GM12878 (cell line): ENCODE results near the gene ABCB7. TPM values are rescaled to one million over a fixed set of nuclear protein-coding genes. Genes with fewer than 3 reads are reported as not detected.

Experiments used
- ATAC-seq: fragments of 200-7000 bp; cut with Tn5 transposase; 3 replicates; pipeline ENCODE4 v1.9.1; 2020; ENCODE audit warnings: mild to moderate bottlenecking, moderate library complexity
- BruUV-seq: library from RNA; stranded (reverse); fragments of 400-500 nt; replicated peaks from 2 replicates; lab custom pipeline; 2021; lab: Mats Ljungman, UMichigan
- CTCF ChIA-PET: fragments of 300-600 bp; sonication (Branson Sonifier 250); formaldehyde crosslinking; extraction: SDS; loops from one replicate; lab custom pipeline; 2021; ENCODE audit warnings: inconsistent platforms; lab: Yijun Ruan, JAX
- POLR2A ChIA-PET: fragments of 350-600 bp; formaldehyde crosslinking; extraction: SDS; loops from one replicate; lab custom pipeline; 2021; ENCODE audit warnings: inconsistent platforms; lab: Charles Lee
- RAD21 ChIA-PET: fragments of 300-600 bp; sonication (Branson Sonifier 250); formaldehyde crosslinking; loops from one replicate; lab custom pipeline; 2023; ENCODE audit warnings: antibody characterized with exemption; ENCODE audit not compliant: unreplicated experiment; lab: Charles Lee
- SMC1A ChIA-PET: fragments of 300-600 bp; sonication (Branson Sonifier 250); formaldehyde crosslinking; loops from one replicate; lab custom pipeline; 2023; ENCODE audit not compliant: unreplicated experiment, uncharacterized antibody; lab: Charles Lee
- DNase-seq: peaks from one replicate; pipeline ENCODE4 v3.0.0-alpha.2; 2011; ENCODE audit warnings: low read depth, low spot score
- FAIRE-seq: peaks from 3 replicates; lab custom pipeline; 2011; peaks lifted over from hg19 to GRCh38; lab: Jason Lieb, UNC
- H2AFZ ChIP-seq: 2 replicates; pipeline ENCODE4 v1.6.0; 2011; ENCODE audit warnings: low read depth, low read length, control low read depth; ENCODE audit not compliant: control insufficient read depth
- H3K27ac ChIP-seq: 2 replicates; pipeline ENCODE4 v1.5.1; 2011; ENCODE audit warnings: control low read depth; ENCODE audit not compliant: control insufficient read depth, insufficient read depth
- H3K27me3 ChIP-seq, 2 experiments: replicated peaks in 1 of 2; 2 replicates each; pipeline versions ENCODE4 v1.6.0 to v1.6.1; 2011; ENCODE audit warnings: low read length in 1 of 2; ENCODE audit not compliant: control insufficient read depth in 2 of 2, insufficient read depth in 2 of 2
- H3K36me3 ChIP-seq, 2 experiments: 2 replicates each; pipeline ENCODE4 v1.5.1; 2011; ENCODE audit warnings: low read length in 1 of 2; ENCODE audit not compliant: control insufficient read depth in 2 of 2, insufficient read depth in 2 of 2
- H3K4me1 ChIP-seq: 2 replicates; pipeline ENCODE4 v1.6.1; 2011; ENCODE audit warnings: mild to moderate bottlenecking, low read length, moderate library complexity, mixed read lengths; ENCODE audit not compliant: control insufficient read depth, insufficient read depth
- H3K4me2 ChIP-seq: 2 replicates; pipeline ENCODE4 v1.6.0; 2011; ENCODE audit warnings: control low read depth; ENCODE audit not compliant: control insufficient read depth, insufficient read depth
- H3K4me3 ChIP-seq: fragments of 200-600 bp; sonication (generic); 2 replicates; pipeline ENCODE4 v1.5.1; 2016
- H3K79me2 ChIP-seq: 2 replicates; pipeline ENCODE4 v1.6.0; 2011; ENCODE audit warnings: low read length; ENCODE audit not compliant: control insufficient read depth, insufficient read depth
- H3K9ac ChIP-seq: 2 replicates; pipeline ENCODE4 v1.8.0; 2011; ENCODE audit warnings: low read length, control low read depth, mixed read lengths; ENCODE audit not compliant: control insufficient read depth, insufficient read depth
- H3K9me3 ChIP-seq: replicated peaks from 3 replicates; pipeline ENCODE4 v1.5.1; 2011; ENCODE audit warnings: mild to moderate bottlenecking, low read length; ENCODE audit not compliant: control insufficient read depth, insufficient read depth
- H4K20me1 ChIP-seq: 2 replicates; pipeline ENCODE4 v1.6.0; 2011; ENCODE audit not compliant: control insufficient read depth, insufficient read depth
- ASH2L ChIP-seq: fragments of 300-600, 200-600 bp; sonication (generic); IDR thresholded peaks from 2 replicates; pipeline ENCODE4 v1.6.1; 2017; ENCODE audit warnings: low read depth, mild to moderate bottlenecking, borderline replicate concordance
- ATF2 ChIP-seq: IDR thresholded peaks from 2 replicates; pipeline ENCODE4 v1.6.1; 2012; ENCODE audit warnings: low read length, inconsistent platforms
- EP300 ChIP-seq, 2 experiments: fragments of 150-350 bp in 1 of 2; IDR thresholded peaks; 2 replicates each; pipeline ENCODE4 v1.6.1; 2011 to 2012; ENCODE audit warnings: low read depth in 2 of 2, low read length in 2 of 2, borderline replicate concordance in 1 of 2, improper control_type of control experiment in 1 of 2, inconsistent platforms in 1 of 2; ENCODE audit not compliant: control insufficient read depth in 1 of 2
- ETV6 ChIP-seq, 2 experiments: fragments of 450-650 bp in 1 of 2; IDR thresholded peaks in 1 of 2; conservative IDR thresholded peaks in 1 of 2; 2 replicates each; pipeline ENCODE4 v1.6.1; 2014; ENCODE audit warnings: antibody characterized with exemption in 1 of 2, borderline replicate concordance in 1 of 2, low read depth in 1 of 2, mild to moderate bottlenecking in 1 of 2, moderate library complexity in 1 of 2
- RAD51 ChIP-seq: fragments of 450-650 bp; IDR thresholded peaks from 2 replicates; pipeline ENCODE4 v1.6.1; 2016; ENCODE audit warnings: moderate library complexity, mild to moderate bottlenecking, inconsistent platforms
- SIN3A ChIP-seq: IDR thresholded peaks from 2 replicates; pipeline ENCODE4 v1.6.1; 2012; ENCODE audit warnings: low read depth, low read length, improper control_type of control experiment
- SPI1 ChIP-seq: IDR thresholded peaks from 2 replicates; pipeline ENCODE4 v1.6.1; 2011; ENCODE audit warnings: low read depth, mild to moderate bottlenecking, low read length, moderate library complexity, borderline replicate concordance; ENCODE audit not compliant: insufficient read depth
- SUZ12 ChIP-seq: fragments of 200-600 bp; sonication (generic); IDR thresholded peaks from one replicate; pipeline ENCODE4 v1.6.1; 2018; ENCODE audit warnings: antibody characterized with exemption, mild to moderate bottlenecking; ENCODE audit not compliant: unreplicated experiment
- WGBS: methylation state at CpG from one replicate; pipeline ENCODE4 v1.1.6; 2016; ENCODE audit warnings: low lambda C conversion rate; ENCODE audit not compliant: insufficient replicate concordance, insufficient coverage; ENCODE audit errors: missing lambda C conversion rate; 5-methylcytosine and 5-hydroxymethylcytosine counted together
- in situ Hi-C: fragments of 300-500 bp; cut with MboI; formaldehyde crosslinking; loops from 9 replicates; pipeline ENCODE4 v1.14.3; 2018; ENCODE audit warnings: mixed read lengths
- intact Hi-C: fragments of 100-400 bp; cut with micrococcal nuclease; formaldehyde crosslinking; loops from one replicate; pipeline ENCODE4 v1.14.2; 2022; ENCODE audit not compliant: unreplicated experiment
- polyA plus RNA-seq, 11 experiments: library from polyadenylated mRNA; depleted of rRNA in 4 of 11; unstranded in 6 of 11; stranded (reverse) in 5 of 11; fragments of >200 nt; fragmentation: Nextera tagmentation in 4 of 11; fragmentation: Illumina TruSeq in 1 of 11; extraction: Ambion mirVana in 4 of 11; extraction: Trizol in 1 of 11; gene quantifications; 1 replicate in 1 of 11; 2 replicates in 10 of 11; pipeline versions ENCODE4 v1.2.1 to v1.2.3, GENCODE V29; 2011 to 2016; ENCODE audit warnings: inconsistent platforms in 2 of 11, missing spikeins in 2 of 11, low read depth in 1 of 11
- total RNA-seq, 4 experiments: library from RNA; depleted of rRNA in 3 of 4; stranded (reverse); fragments of >200 nt in 3 of 4; fragmentation: Illumina TruSeq in 1 of 4; extraction: Trizol in 1 of 4; gene quantifications; 2 replicates each; pipeline versions ENCODE4 v1.2.1 to v1.2.3, GENCODE V29; 2013 to 2021

ABCB7 gene
- total and polyA plus RNA-seq, 10 of the 15 experiments (the other 5 are each of a cell fraction or from before 2014, with no cell fraction given), result 16.8 to 62.7 (median 30.6) TPM

GRCh38 chrX:75067931-75068330 lies 88.2 kb downstream of the ABCB7 start:
- intact Hi-C loops, result no loop called here
- WGBS, result 44% methylated on average over 2 of the region's 2 CpGs
- Histone ChIP-seq H3K27me3 (no peaks in the 10 kb centered on the region), H4K20me1 (no peaks in the 10 kb centered on the region), H3K79me2 (no peaks in the 10 kb centered on the region), H3K4me3 (no peak overlapping the region), H3K9me3 (no peaks in the 10 kb centered on the region), H3K9ac (no peak overlapping the region), H2AFZ (no peak overlapping the region), H3K4me2 (no peak overlapping the region), H3K36me3 (no peaks in the 10 kb centered on the region), H3K27ac (no peak overlapping the region), H3K4me1 (no peaks in the 10 kb centered on the region)
- CTCF ChIA-PET, result interaction anchor here (1.6 kb wide), 1 partner anchor 9 kb away, joined by 5 read pairs; no protein-coding TSS in a partner anchor
- SMC1A ChIA-PET, result interaction anchor here (0.7 kb wide), 1 partner anchor 9 kb away, joined by 4 read pairs; no protein-coding TSS in a partner anchor
- POLR2A ChIA-PET, result no interaction called here
- in situ Hi-C loops, result no loop called here
- FAIRE-seq, result no peak
- no TSS peak for BruUV-seq
- RAD21 ChIA-PET, result interaction anchor here (1.5 kb wide), 1 partner anchor 143 kb away, joined by 3 read pairs; the partner anchor contains the start of gene NEXMIF
- ATAC-seq, result no peak
- TF ChIP-seq RAD51 (no peak), SIN3A (no peak), ATF2 (no peak), EP300 (IDR thresholded peaks at IDR 0.05; ENCODE audit: borderline replicate concordance in 1 of 2, control insufficient read depth in 1 of 2, low read depth in 2 of 2, low read length in 2 of 2) (no peak), ASH2L (no peak), SUZ12 (no peak), SPI1 (no peak), ETV6 (conservative IDR thresholded peaks at IDR 0.05 in 1 of 2, IDR thresholded peaks at IDR 0.05 in 1 of 2; ENCODE audit: borderline replicate concordance in 1 of 2, low read depth in 1 of 2) (no peak)
- no peak for DNase-seq
